Natural killer cell (primary cell): ENCODE data around the gene ZDHHC14. TPM values are rescaled to one million over a fixed set of nuclear protein-coding genes. Genes with fewer than 3 reads are reported as not detected.

ENCODE experiments used
- ATAC-seq, 3 donors: fragments of 150-1000 bp in 2 of 3; fragments of 200-7000 bp in 1 of 3; cut with Tn5 transposase; 1 replicate in 1 of 3; 2 replicates in 2 of 3; pipeline ENCODE4 v1.10.0; 2021; ENCODE audit warnings: mild to moderate bottlenecking in 2 of 3, moderate library complexity in 2 of 3
- DNase-seq, 2 donors: peaks; one replicate each; pipeline versions ENCODE4 v3.0.0 to v3.0.0-alpha.2; 2013 to 2021; ENCODE audit warnings: mixed read lengths in 1 of 2
- H3K27ac ChIP-seq: one replicate; pipeline ENCODE4 v1.5.1; 2013; ENCODE audit warnings: mild to moderate bottlenecking, low read length
- H3K27me3 ChIP-seq: one replicate; pipeline ENCODE4 v1.6.1; 2013; ENCODE audit warnings: low read length; ENCODE audit not compliant: control insufficient read depth, insufficient read depth
- H3K36me3 ChIP-seq: one replicate; pipeline ENCODE4 v1.6.1; 2013; ENCODE audit warnings: low read length; ENCODE audit not compliant: control insufficient read depth, insufficient read depth
- H3K4me1 ChIP-seq: one replicate; pipeline ENCODE4 v1.6.1; 2013; ENCODE audit warnings: low read length; ENCODE audit not compliant: control insufficient read depth, insufficient read depth
- H3K4me3 ChIP-seq: one replicate; pipeline ENCODE4 v1.5.1; 2013; ENCODE audit warnings: low read length
- H3K9me3 ChIP-seq: one replicate; pipeline ENCODE4 v1.6.1; 2013; ENCODE audit warnings: low read length; ENCODE audit not compliant: control insufficient read depth, insufficient read depth
- H3K27ac Mint-ChIP-seq, 2 donors: one replicate each; pipeline ENCODE4 v1.8.0; 2022; ENCODE audit warnings: mild to moderate bottlenecking in 2 of 2, mixed read lengths in 2 of 2, moderate library complexity in 1 of 2
- H3K27me3 Mint-ChIP-seq, 2 donors: one replicate each; pipeline ENCODE4 v1.8.0; 2022; ENCODE audit warnings: low read depth in 2 of 2, mixed read lengths in 2 of 2
- H3K36me3 Mint-ChIP-seq: one replicate; pipeline ENCODE4 v1.8.0; 2022; ENCODE audit warnings: mixed read lengths
- H3K4me1 Mint-ChIP-seq, 2 donors: one replicate each; pipeline ENCODE4 v1.8.0; 2022; ENCODE audit warnings: mixed read lengths in 2 of 2
- H3K4me3 Mint-ChIP-seq: one replicate; pipeline ENCODE4 v1.8.0; 2022; ENCODE audit warnings: mild to moderate bottlenecking, moderate library complexity, mixed read lengths
- H3K9me3 Mint-ChIP-seq, 2 donors: one replicate each; pipeline ENCODE4 v1.8.0; 2022; ENCODE audit warnings: mixed read lengths in 2 of 2
- WGBS: methylation state at CpG from one replicate; pipeline ENCODE4 v1.1.7; 2013; ENCODE audit warnings: missing lambda C conversion rate; ENCODE audit not compliant: insufficient coverage; 5-methylcytosine and 5-hydroxymethylcytosine counted together
- intact Hi-C: fragments of 100-400 bp; cut with micrococcal nuclease; formaldehyde crosslinking; loops from one replicate; pipeline ENCODE4 v1.14.2; 2022
- total RNA-seq, 4 donors: library from RNA; stranded (reverse); fragments of 120-200 nt in 1 of 4; gene quantifications; one replicate each; pipeline versions ENCODE4 v1.2.3 to v1.2.4, GENCODE V29; 2013 to 2022
- TF ChIP-seq, protein P1 (sequence below): fragments of 200-600 bp; IDR thresholded peaks from one replicate; pipeline ENCODE4 v1.8.0; 2022; ENCODE audit warnings: antibody characterized with exemption

ZDHHC14 gene
- total RNA-seq, 3 donors from 2014 or later (not counting 1 experiment from before 2014, with no cell fraction given): 6.7 to 11.3 (median 10.6) TPM

DNA sequence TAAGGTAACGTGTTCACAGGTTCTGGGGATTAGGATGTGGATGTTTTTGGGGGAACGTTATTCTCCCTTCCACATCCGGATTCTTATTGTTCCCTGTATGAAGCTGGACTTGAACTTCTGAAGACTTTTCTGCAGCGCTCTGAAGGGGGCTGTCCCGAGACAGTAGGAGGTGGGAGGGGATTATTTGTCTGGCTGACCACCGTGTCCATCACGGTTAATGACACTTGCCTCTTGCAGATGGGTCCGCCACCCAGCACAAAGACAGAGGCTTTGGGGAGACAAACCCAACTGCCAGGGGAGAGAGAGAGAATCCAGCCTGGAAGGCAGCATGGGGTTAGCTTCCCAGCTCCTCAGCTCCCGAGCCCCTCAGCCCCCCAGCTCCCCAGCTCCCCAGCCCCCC, 16.7 kb downstream of the ZDHHC14 start:
- TF ChIP-seq, protein P1, sequence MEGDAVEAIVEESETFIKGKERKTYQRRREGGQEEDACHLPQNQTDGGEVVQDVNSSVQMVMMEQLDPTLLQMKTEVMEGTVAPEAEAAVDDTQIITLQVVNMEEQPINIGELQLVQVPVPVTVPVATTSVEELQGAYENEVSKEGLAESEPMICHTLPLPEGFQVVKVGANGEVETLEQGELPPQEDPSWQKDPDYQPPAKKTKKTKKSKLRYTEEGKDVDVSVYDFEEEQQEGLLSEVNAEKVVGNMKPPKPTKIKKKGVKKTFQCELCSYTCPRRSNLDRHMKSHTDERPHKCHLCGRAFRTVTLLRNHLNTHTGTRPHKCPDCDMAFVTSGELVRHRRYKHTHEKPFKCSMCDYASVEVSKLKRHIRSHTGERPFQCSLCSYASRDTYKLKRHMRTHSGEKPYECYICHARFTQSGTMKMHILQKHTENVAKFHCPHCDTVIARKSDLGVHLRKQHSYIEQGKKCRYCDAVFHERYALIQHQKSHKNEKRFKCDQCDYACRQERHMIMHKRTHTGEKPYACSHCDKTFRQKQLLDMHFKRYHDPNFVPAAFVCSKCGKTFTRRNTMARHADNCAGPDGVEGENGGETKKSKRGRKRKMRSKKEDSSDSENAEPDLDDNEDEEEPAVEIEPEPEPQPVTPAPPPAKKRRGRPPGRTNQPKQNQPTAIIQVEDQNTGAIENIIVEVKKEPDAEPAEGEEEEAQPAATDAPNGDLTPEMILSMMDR: no peak
- Mint-ChIP-seq H3K4me1 (peaks cover 8 to 17% of the 10 kb centered on the region in 2 donors), H3K36me3 (no peaks in the 10 kb centered on the region), H3K27me3 (no peaks in the 10 kb centered on the region), H3K27ac (no peak overlapping the region), H3K9me3 (no peaks in the 10 kb centered on the region), H3K4me3 (no peak overlapping the region)
- DNase-seq: no peak
- intact Hi-C loops: no loop called here
- no peaks in the 10 kb centered on the region for H3K27me3 ChIP-seq
- H3K9me3 ChIP-seq: no peaks in the 10 kb centered on the region
- ATAC-seq: no peak
- WGBS: 93% methylated on average over 8 of the region's 9 CpGs
- no peaks in the 10 kb centered on the region for H3K36me3 ChIP-seq
- H3K4me1 ChIP-seq: peaks cover 4% of the 10 kb centered on the region
- no peak overlapping the region for H3K27ac ChIP-seq
- no peak overlapping the region for H3K4me3 ChIP-seq

DNA sequence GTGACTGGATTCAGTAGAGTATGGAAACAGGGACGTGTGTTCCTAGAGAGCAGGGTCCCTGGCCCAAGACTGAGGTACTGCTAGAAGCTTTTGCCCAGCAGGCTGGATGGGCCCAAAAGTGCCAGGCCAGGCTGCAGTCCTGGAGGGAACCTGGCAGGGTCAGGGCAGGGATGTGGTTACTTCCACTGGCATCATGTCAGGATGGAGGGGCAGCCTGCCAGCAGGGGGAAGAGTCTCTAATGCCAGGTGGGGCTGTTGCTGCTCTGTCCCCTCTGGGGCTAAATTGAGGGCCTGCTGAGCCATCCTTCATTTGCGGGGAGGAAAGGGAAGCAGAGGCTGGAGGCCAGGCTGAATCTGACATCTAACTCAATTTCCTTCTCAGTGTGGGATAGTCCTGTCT, 17.2 kb downstream of the ZDHHC14 start:
- Mint-ChIP-seq H3K4me3 (no peak overlapping the region), H3K27me3 (no peaks in the 10 kb centered on the region), H3K9me3 (no peaks in the 10 kb centered on the region), H3K36me3 (no peaks in the 10 kb centered on the region), H3K4me1 (peaks cover 8 to 16% of the 10 kb centered on the region in 2 donors), H3K27ac (no peak overlapping the region)
- 38% methylated on average over 1 of the region's 2 CpGs for WGBS
- Histone ChIP-seq H3K27ac (no peak overlapping the region), H3K9me3 (no peaks in the 10 kb centered on the region), H3K4me3 (no peak overlapping the region), H3K4me1 (peaks cover 4% of the 10 kb centered on the region), H3K27me3 (no peaks in the 10 kb centered on the region), H3K36me3 (no peaks in the 10 kb centered on the region)
- ATAC-seq: no peak
- TF ChIP-seq, protein P1: no peak
- no peak for DNase-seq
- intact Hi-C loops: no loop called here

DNA sequence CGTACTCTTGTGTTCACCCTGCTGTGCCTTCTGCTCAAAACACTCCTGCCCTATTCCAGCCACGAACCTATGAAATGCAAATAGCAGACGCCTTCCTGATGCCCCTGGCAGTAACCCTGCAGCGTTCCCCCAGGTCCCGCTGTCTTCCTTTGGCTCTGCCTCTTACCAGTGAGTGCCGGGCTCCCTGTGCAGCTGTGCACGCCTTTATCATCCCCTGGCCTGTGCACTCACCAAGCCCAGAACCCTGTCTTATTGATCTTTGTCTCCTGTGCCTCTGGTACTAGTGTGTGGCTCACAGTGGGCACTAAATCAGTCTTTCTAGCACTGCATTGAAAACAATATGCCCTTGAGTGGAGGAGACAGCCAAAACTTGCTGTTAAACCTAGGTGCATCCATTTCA, 19.7 kb downstream of the ZDHHC14 start:
- no peaks in the 10 kb centered on the region for H3K4me1 ChIP-seq
- no peaks in the 10 kb centered on the region for H3K27me3 Mint-ChIP-seq
- ATAC-seq (no peak), DNase-seq (no peak)
- H3K4me3 ChIP-seq: no peak overlapping the region
- H3K27me3 ChIP-seq: no peaks in the 10 kb centered on the region
- 93% methylated on average over 7 of the region's 7 CpGs for WGBS
- H3K9me3 ChIP-seq: no peaks in the 10 kb centered on the region
- no peak overlapping the region for H3K27ac ChIP-seq
- TF ChIP-seq, protein P1: no peak
- peaks cover 4 to 5% of the 10 kb centered on the region in 2 donors for H3K4me1 Mint-ChIP-seq
- H3K27ac Mint-ChIP-seq: no peak overlapping the region
- H3K9me3 Mint-ChIP-seq: no peaks in the 10 kb centered on the region
- H3K4me3 Mint-ChIP-seq: no peak overlapping the region
- intact Hi-C loops: no loop called here
- H3K36me3 ChIP-seq: no peaks in the 10 kb centered on the region
- H3K36me3 Mint-ChIP-seq: no peaks in the 10 kb centered on the region

DNA sequence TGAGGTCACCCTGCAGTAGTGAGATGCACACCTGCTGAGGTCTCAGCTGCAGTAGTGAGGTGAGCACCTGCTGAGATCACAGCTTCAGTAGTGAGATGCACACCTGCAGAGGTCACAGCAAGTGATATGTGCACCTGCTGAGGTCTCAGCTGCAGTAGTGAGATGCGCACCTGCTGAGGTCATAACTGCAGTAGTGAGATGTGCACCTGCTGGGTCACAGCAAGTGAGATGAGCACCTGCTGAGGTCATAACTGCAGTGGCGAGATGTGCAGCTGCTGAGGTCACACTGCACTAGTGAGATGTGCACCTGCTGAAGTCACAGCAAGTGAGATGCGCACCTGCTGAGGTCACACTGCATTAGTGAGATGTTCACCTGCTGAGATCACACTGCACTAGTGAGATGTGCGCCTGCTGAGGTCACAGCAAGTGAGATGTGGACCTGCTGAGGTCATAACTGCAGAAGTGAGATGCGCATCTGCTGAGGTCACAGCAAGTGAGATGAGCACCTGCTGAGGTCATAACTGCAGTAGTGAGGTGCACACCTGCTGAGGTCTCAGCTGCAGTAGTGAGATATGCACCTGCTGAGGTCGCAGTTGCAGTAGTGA, 20.8 kb downstream of the ZDHHC14 start:
- H3K4me1 Mint-ChIP-seq: peaks cover 4 to 5% of the 10 kb centered on the region in 2 donors
- intact Hi-C loops: no loop called here
- H3K27me3 ChIP-seq: no peaks in the 10 kb centered on the region
- H3K4me3 ChIP-seq: no peak overlapping the region
- H3K9me3 Mint-ChIP-seq: no peaks in the 10 kb centered on the region
- no peaks in the 10 kb centered on the region for H3K36me3 ChIP-seq
- H3K27ac Mint-ChIP-seq: no peak overlapping the region
- no peaks in the 10 kb centered on the region for H3K27me3 Mint-ChIP-seq
- H3K27ac ChIP-seq: no peak overlapping the region
- WGBS: 96% methylated on average over 6 of the region's 6 CpGs
- ATAC-seq: no peak
- H3K4me3 Mint-ChIP-seq: no peak overlapping the region
- no peak for DNase-seq
- H3K36me3 Mint-ChIP-seq: no peaks in the 10 kb centered on the region
- TF ChIP-seq, protein P1: no peak
- H3K4me1 ChIP-seq: no peaks in the 10 kb centered on the region
- no peaks in the 10 kb centered on the region for H3K9me3 ChIP-seq
